Vagina (tissue), 2 donors: ENCODE results near the gene SENP1. TPM values are rescaled to one million over a fixed set of nuclear protein-coding genes. Genes with fewer than 3 reads are reported as not detected.

Experiments
- DNase-seq, 2 donors: peaks; one replicate each; pipeline ENCODE4 v3.0.0-alpha.2; 2017; ENCODE audit errors: extremely low spot score in 2 of 2
- H3K27ac ChIP-seq: fragments of 200-600 bp; sonication (generic); one replicate; pipeline ENCODE4 v1.5.1; 2019
- H3K27me3 ChIP-seq: fragments of 200-600 bp; sonication (generic); one replicate; pipeline ENCODE4 v1.5.1; 2019
- H3K36me3 ChIP-seq, 2 donors: fragments of 200-600 bp; sonication (generic); one replicate each; pipeline ENCODE4 v1.5.1; 2017 to 2019
- H3K4me1 ChIP-seq: fragments of 200-600 bp; sonication (generic); one replicate; pipeline ENCODE4 v1.5.1; 2019
- H3K4me3 ChIP-seq, 2 donors: fragments of 200-600 bp; sonication (generic); 1 replicate in 1 of 2; 2 replicates in 1 of 2; pipeline ENCODE4 v1.5.1; 2016 to 2019
- H3K9me3 ChIP-seq: fragments of 200-600 bp; sonication (generic); one replicate; pipeline ENCODE4 v1.5.1; 2019
- POLR2A ChIP-seq, 2 donors: fragments of 450-650 bp; IDR thresholded peaks; one replicate each; pipeline ENCODE4 v1.6.1; 2017; ENCODE audit warnings: antibody characterized with exemption in 2 of 2, mild to moderate bottlenecking in 2 of 2, moderate library complexity in 2 of 2
- POLR2AphosphoS5 ChIP-seq, 2 donors: sonication (generic); formaldehyde crosslinking; IDR thresholded peaks; one replicate each; pipeline ENCODE4 v1.9.0; 2017; ENCODE audit warnings: antibody characterized with exemption in 2 of 2, mild to moderate bottlenecking in 2 of 2, low read depth in 1 of 2; ENCODE audit not compliant: insufficient read depth in 1 of 2
- intact Hi-C: fragments of 100-400 bp; cut with DNase I; formaldehyde crosslinking; loops from one replicate; pipeline ENCODE4 v1.15.1; 2023
- total RNA-seq: library from RNA; depleted of rRNA; stranded (reverse); fragments of >200 nt; gene quantifications from one replicate; pipeline ENCODE4 v1.2.3, GENCODE V29; 2016
- TF ChIP-seq, protein P1 (sequence below), 3 experiments: fragments of 450-650 bp in 2 of 3; fragments of 200-600 bp in 1 of 3; sonication (generic) in 1 of 3; IDR thresholded peaks; one replicate each; pipeline ENCODE4 v1.5.1; 2017 to 2019; ENCODE audit warnings: antibody characterized with exemption in 3 of 3, mild to moderate bottlenecking in 2 of 3, moderate library complexity in 2 of 3

SENP1 gene
- total RNA-seq, 1 donor from 2014 or later = 21.4 TPM

DNA sequence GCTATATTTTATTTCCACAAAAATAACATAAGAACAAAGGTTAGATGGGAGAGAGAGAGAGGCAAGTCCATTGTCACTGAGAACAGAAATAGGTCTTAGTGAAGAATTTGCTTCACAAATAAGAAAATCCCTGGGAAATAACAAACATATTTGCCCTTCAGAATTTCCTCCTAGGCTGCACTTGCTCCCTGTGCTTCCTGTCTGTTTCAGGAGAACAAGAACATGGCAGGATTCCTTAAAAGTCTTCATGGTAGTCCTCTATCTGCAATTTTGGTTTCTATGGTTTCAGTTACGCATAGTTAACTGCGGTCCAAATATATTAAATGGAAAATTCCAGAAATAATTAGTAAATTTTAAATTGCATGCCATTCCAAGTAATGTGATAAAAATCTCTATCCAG is 34.1 kb downstream of the SENP1 start:
- Histone ChIP-seq H3K9me3 (no peaks in the 10 kb centered on the region), H3K4me1 (no peaks in the 10 kb centered on the region), H3K4me3 (no peak overlapping the region), H3K27me3 (no peaks in the 10 kb centered on the region), H3K27ac (no peak overlapping the region), H3K36me3 (peaks cover 0 to 34% of the 10 kb centered on the region in 2 donors)
- intact Hi-C loops = no loop called here
- no peak for DNase-seq
- no peak for TF ChIP-seq POLR2AphosphoS5 (IDR thresholded peaks at IDR 0.05; ENCODE audit: insufficient read depth in 1 of 2, low read depth in 1 of 2)
- no peak for TF ChIP-seq POLR2A (IDR thresholded peaks at IDR 0.05)
- TF ChIP-seq, protein P1, sequence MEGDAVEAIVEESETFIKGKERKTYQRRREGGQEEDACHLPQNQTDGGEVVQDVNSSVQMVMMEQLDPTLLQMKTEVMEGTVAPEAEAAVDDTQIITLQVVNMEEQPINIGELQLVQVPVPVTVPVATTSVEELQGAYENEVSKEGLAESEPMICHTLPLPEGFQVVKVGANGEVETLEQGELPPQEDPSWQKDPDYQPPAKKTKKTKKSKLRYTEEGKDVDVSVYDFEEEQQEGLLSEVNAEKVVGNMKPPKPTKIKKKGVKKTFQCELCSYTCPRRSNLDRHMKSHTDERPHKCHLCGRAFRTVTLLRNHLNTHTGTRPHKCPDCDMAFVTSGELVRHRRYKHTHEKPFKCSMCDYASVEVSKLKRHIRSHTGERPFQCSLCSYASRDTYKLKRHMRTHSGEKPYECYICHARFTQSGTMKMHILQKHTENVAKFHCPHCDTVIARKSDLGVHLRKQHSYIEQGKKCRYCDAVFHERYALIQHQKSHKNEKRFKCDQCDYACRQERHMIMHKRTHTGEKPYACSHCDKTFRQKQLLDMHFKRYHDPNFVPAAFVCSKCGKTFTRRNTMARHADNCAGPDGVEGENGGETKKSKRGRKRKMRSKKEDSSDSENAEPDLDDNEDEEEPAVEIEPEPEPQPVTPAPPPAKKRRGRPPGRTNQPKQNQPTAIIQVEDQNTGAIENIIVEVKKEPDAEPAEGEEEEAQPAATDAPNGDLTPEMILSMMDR (IDR thresholded peaks at IDR 0.05) = no peak

DNA sequence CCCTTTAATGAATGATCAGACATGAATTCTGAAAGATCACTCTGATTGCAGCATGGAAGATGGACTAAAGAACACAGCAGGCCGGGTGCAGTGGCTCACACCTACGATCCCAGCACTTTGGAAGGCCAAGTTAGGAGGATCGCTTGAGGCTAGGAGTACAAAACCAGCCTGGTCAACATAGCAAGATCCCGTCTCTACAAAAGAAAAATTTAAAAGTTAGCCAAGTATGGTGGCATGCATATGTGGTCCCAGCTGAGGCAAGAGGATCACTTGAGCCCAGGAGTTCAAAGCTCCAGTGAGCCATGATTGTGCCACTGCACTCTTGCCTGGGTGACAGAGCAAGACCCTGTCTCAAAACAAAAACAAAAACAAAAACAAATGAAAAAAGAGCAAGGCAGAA is 35.1 kb downstream of the SENP1 start:
- no peak overlapping the region for H3K4me3 ChIP-seq
- no peak overlapping the region for H3K27ac ChIP-seq
- H3K36me3 ChIP-seq = peaks cover 0 to 42% of the 10 kb centered on the region in 2 donors
- no peaks in the 10 kb centered on the region for H3K9me3 ChIP-seq
- H3K4me1 ChIP-seq = no peaks in the 10 kb centered on the region
- TF ChIP-seq POLR2A (IDR thresholded peaks at IDR 0.05) = no peak
- TF ChIP-seq, protein P1 (IDR thresholded peaks at IDR 0.05) = no peak
- TF ChIP-seq POLR2AphosphoS5 (IDR thresholded peaks at IDR 0.05; ENCODE audit: insufficient read depth in 1 of 2, low read depth in 1 of 2) = no peak
- no peak for DNase-seq
- H3K27me3 ChIP-seq = no peaks in the 10 kb centered on the region
- intact Hi-C loops = no loop called here

DNA sequence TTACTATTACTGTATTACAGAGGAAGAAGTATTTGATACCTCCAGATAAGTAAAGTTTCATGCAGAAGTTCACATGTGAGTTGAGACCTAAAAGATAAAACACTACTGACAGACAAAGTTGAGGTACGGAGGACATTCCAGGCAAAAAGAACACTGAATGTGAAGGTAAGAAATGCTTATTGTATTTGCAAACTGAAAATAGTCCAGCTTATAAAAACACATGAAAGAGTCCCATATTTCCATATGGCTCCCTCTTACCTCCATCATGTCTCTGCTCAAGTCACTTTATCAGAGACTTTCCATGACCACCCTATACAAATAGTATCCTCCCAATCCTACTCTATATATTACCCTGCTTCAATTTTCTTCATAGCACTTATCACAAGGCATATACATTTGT is 35.8 kb downstream of the SENP1 start:
- intact Hi-C loops = no loop called here
- peaks cover 0 to 49% of the 10 kb centered on the region in 2 donors for H3K36me3 ChIP-seq

DNA sequence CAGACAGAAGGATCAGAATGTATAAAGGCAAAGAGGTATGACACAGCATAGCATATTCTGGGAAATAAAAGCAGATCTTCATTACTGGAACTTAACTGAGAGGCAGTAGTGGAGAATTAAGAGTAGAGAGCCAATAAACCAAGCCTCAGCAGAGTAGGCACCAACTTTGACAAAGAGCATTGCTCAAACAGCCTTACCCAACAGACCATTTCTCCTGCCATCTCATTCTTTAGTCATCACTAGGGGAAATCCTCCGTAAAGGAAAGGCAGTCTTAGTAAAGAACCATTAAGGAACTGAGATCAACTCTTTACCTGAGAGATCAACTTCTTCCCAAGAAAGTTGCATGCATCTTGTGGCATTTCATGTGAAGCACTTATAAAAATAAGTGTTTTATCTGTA is 36.6 kb downstream of the SENP1 start:
- no peaks in the 10 kb centered on the region for H3K9me3 ChIP-seq
- H3K36me3 ChIP-seq = peaks cover 0 to 57% of the 10 kb centered on the region in 2 donors
- no peak for DNase-seq

More for the DNA sequence above, 35.8 kb downstream of the SENP1 start:
- H3K4me1 ChIP-seq = no peaks in the 10 kb centered on the region
- no peak overlapping the region for H3K27ac ChIP-seq
- TF ChIP-seq, protein P1 (IDR thresholded peaks at IDR 0.05) = no peak
- TF ChIP-seq POLR2A (IDR thresholded peaks at IDR 0.05) (no peak), POLR2AphosphoS5 (IDR thresholded peaks at IDR 0.05; ENCODE audit: insufficient read depth in 1 of 2, low read depth in 1 of 2) (no peak)
- no peaks in the 10 kb centered on the region for H3K27me3 ChIP-seq
- DNase-seq = no peak
- H3K9me3 ChIP-seq = no peaks in the 10 kb centered on the region
- no peak overlapping the region for H3K4me3 ChIP-seq

DNA sequence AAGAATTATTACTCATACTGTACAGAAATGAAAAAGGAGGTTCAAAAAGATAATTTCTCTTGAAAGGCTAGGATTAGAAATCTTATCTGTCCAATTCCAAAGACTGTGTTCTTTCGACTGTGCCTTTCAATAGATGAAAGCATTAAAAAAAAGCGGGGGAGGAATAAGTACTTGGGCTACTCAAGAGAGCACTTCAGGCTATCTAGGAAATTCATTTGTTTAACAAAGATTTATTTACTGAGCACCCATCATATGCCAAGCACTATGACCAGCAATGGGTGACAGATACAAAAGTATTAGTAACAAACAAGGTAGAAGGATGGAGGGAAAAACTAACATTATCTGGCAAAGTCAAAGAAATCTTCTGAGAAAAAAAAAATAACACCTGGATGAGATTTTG is 37.4 kb downstream of the SENP1 start:
- intact Hi-C loops = no loop called here
- H3K9me3 ChIP-seq = no peaks in the 10 kb centered on the region

More for the DNA sequence above, 36.6 kb downstream of the SENP1 start:
- TF ChIP-seq POLR2A (IDR thresholded peaks at IDR 0.05) (no peak), POLR2AphosphoS5 (IDR thresholded peaks at IDR 0.05; ENCODE audit: insufficient read depth in 1 of 2, low read depth in 1 of 2) (no peak)
- TF ChIP-seq, protein P1 (IDR thresholded peaks at IDR 0.05) = no peak
- intact Hi-C loops = no loop called here
- Histone ChIP-seq H3K4me1 (no peaks in the 10 kb centered on the region), H3K4me3 (no peak overlapping the region), H3K27me3 (no peaks in the 10 kb centered on the region), H3K27ac (no peak overlapping the region)

More for the DNA sequence above, 37.4 kb downstream of the SENP1 start:
- Histone ChIP-seq H3K27ac (no peak overlapping the region), H3K4me3 (no peak overlapping the region), H3K36me3 (peaks cover 0 to 64% of the 10 kb centered on the region in 2 donors), H3K27me3 (no peaks in the 10 kb centered on the region), H3K4me1 (no peaks in the 10 kb centered on the region)
- DNase-seq = no peak
- TF ChIP-seq, protein P1 (IDR thresholded peaks at IDR 0.05) = no peak
